Liver (tissue), 9 donors: ENCODE data around the gene KATNB1. TPM values are rescaled to one million over a fixed set of nuclear protein-coding genes. Genes with fewer than 3 reads are reported as not detected.
A peak's percentile ranks its signal among the peaks of the same experiment; 100 is the strongest.

Source experiments
- DNase-seq: peaks from one replicate; pipeline ENCODE4 v3.0.0-alpha.2; 2017; ENCODE audit warnings: low spot score
- H3K27ac ChIP-seq, 2 donors: one replicate each; pipeline ENCODE4 v1.7.0; 2013; ENCODE audit warnings: inconsistent platforms in 2 of 2, low read length in 2 of 2, control low read depth in 1 of 2, low read depth in 1 of 2, mild to moderate bottlenecking in 1 of 2
- H3K27me3 ChIP-seq, 4 donors: one replicate each; pipeline versions ENCODE4 v1.6.1 to v1.7.0; 2013; ENCODE audit warnings: low read length in 3 of 4, inconsistent platforms in 1 of 4, mild to moderate bottlenecking in 1 of 4, moderate library complexity in 1 of 4; ENCODE audit not compliant: control insufficient read depth in 4 of 4, insufficient read depth in 4 of 4
- H3K36me3 ChIP-seq, 4 donors: one replicate each; pipeline versions ENCODE4 v1.6.1 to v1.7.0; 2013; ENCODE audit warnings: low read length in 3 of 4, mild to moderate bottlenecking in 3 of 4, low read depth in 1 of 4, moderate library complexity in 1 of 4; ENCODE audit not compliant: control insufficient read depth in 4 of 4, insufficient read depth in 3 of 4
- H3K4me1 ChIP-seq, 4 donors: one replicate each; pipeline versions ENCODE4 v1.6.1 to v1.7.0; 2013; ENCODE audit warnings: low read length in 3 of 4, mild to moderate bottlenecking in 3 of 4, moderate library complexity in 1 of 4; ENCODE audit not compliant: control insufficient read depth in 4 of 4, insufficient read depth in 4 of 4
- H3K4me3 ChIP-seq, 3 donors: one replicate each; pipeline versions ENCODE4 v1.6.1 to v1.7.0; 2013; ENCODE audit warnings: low read length in 3 of 3, control low read depth in 1 of 3, low read depth in 1 of 3, mild to moderate bottlenecking in 1 of 3
- H3K9ac ChIP-seq, 2 donors: one replicate each; pipeline ENCODE4 v1.7.0; 2013; ENCODE audit warnings: low read length in 2 of 2, mild to moderate bottlenecking in 2 of 2, moderate library complexity in 2 of 2, control low read depth in 1 of 2, low read depth in 1 of 2
- H3K9me3 ChIP-seq, 4 donors: one replicate each; pipeline versions ENCODE4 v1.6.1 to v1.7.0; 2013; ENCODE audit warnings: low read length in 3 of 4; ENCODE audit not compliant: control insufficient read depth in 4 of 4
- ATF3 ChIP-seq: IDR thresholded peaks from 2 replicates; pipeline ENCODE4 v1.6.1; 2016; ENCODE audit warnings: antibody characterized with exemption
- CTCF ChIP-seq: fragments of 150-350 bp; IDR thresholded peaks from 2 replicates; pipeline ENCODE4 v1.5.1; 2017; ENCODE audit warnings: improper control_type of control experiment, low read depth, low read length; ENCODE audit not compliant: missing input control
- EGR1 ChIP-seq, 2 donors: IDR thresholded peaks; 2 replicates each; pipeline ENCODE4 v1.6.1; 2016 to 2018; ENCODE audit warnings: antibody characterized with exemption in 2 of 2, low read depth in 2 of 2
- FOXA1 ChIP-seq: IDR thresholded peaks from 2 replicates; pipeline ENCODE4 v1.6.1; 2016; ENCODE audit warnings: antibody characterized with exemption
- FOXA2 ChIP-seq: IDR thresholded peaks from 2 replicates; pipeline ENCODE4 v1.6.1; 2016; ENCODE audit warnings: antibody characterized with exemption
- GABPA ChIP-seq, 2 donors: IDR thresholded peaks in 1 of 2; conservative IDR thresholded peaks in 1 of 2; 2 replicates each; pipeline ENCODE4 v1.6.1; 2016; ENCODE audit warnings: antibody characterized with exemption in 2 of 2, mild to moderate bottlenecking in 1 of 2, moderate library complexity in 1 of 2
- HNF4A ChIP-seq, 2 donors: conservative IDR thresholded peaks; 2 replicates each; pipeline ENCODE4 v1.6.1; 2016; ENCODE audit warnings: antibody characterized with exemption in 2 of 2, mild to moderate bottlenecking in 2 of 2
- HNF4G ChIP-seq: IDR thresholded peaks from 2 replicates; pipeline ENCODE4 v1.6.1; 2016; ENCODE audit warnings: antibody characterized with exemption
- JUND ChIP-seq, 2 donors: IDR thresholded peaks; 2 replicates each; pipeline ENCODE4 v1.6.1; 2016; ENCODE audit warnings: antibody characterized with exemption in 2 of 2
- MAX ChIP-seq: IDR thresholded peaks from 2 replicates; pipeline ENCODE4 v1.6.1; 2016; ENCODE audit warnings: antibody characterized with exemption
- NR2F2 ChIP-seq: IDR thresholded peaks from 2 replicates; pipeline ENCODE4 v1.6.1; 2016; ENCODE audit warnings: antibody characterized with exemption
- RAD21 ChIP-seq, 2 donors: IDR thresholded peaks; 2 replicates each; pipeline ENCODE4 v1.6.1; 2016; ENCODE audit warnings: antibody characterized with exemption in 2 of 2, mild to moderate bottlenecking in 2 of 2
- REST ChIP-seq: IDR thresholded peaks from 2 replicates; pipeline ENCODE4 v1.6.1; 2016; ENCODE audit warnings: antibody characterized with exemption, mild to moderate bottlenecking
- RXRA ChIP-seq, 2 donors: IDR thresholded peaks; 2 replicates each; pipeline ENCODE4 v1.6.1; 2017 to 2018; ENCODE audit warnings: antibody characterized with exemption in 2 of 2, mild to moderate bottlenecking in 1 of 2
- SP1 ChIP-seq: IDR thresholded peaks from 2 replicates; pipeline ENCODE4 v1.6.1; 2018; ENCODE audit warnings: antibody characterized with exemption, mild to moderate bottlenecking
- TAF1 ChIP-seq: conservative IDR thresholded peaks from 2 replicates; pipeline ENCODE4 v1.6.1; 2016; ENCODE audit warnings: antibody characterized with exemption, mild to moderate bottlenecking
- YY1 ChIP-seq: IDR thresholded peaks from 2 replicates; pipeline ENCODE4 v1.6.1; 2016; ENCODE audit warnings: antibody characterized with exemption, mild to moderate bottlenecking
- ZBTB33 ChIP-seq: IDR thresholded peaks from 2 replicates; pipeline ENCODE4 v1.6.1; 2016; ENCODE audit warnings: antibody characterized with exemption
- WGBS: extraction: QIAGEN DNeasy Blood & Tissue Kit; methylation state at CpG from one replicate; pipeline ENCODE4 v1.1.7; 2013; 5-methylcytosine and 5-hydroxymethylcytosine counted together
- polyA plus RNA-seq, 2 donors: library from polyadenylated mRNA; stranded (reverse) in 1 of 2; unstranded in 1 of 2; fragments of 200-250 nt in 1 of 2; fragments of >200 nt in 1 of 2; fragmentation: Nextera tagmentation in 1 of 2; extraction: Ambion mirVana in 1 of 2; gene quantifications; one replicate each; pipeline versions ENCODE4 v1.2.1 to v1.2.3, GENCODE V29; 2013 to 2015
- total RNA-seq, 2 donors: library from RNA; depleted of rRNA; stranded (reverse); fragments of >200 nt; gene quantifications; one replicate each; pipeline ENCODE4 v1.2.3, GENCODE V29; 2014
- donor health status: healthy.
- donor health status: healthy.
- donor health status: healthy.
- donor health status: healthy.
- donor health status: healthy.

The KATNB1 gene
- total and polyA plus RNA-seq, 4 donors, result 4.5 to 16.4 (median 7.5) TPM

GRCh38 chr16:57707331-57707730 is 28.2 kb upstream of the KATNB1 start (continued):
- no peak for TF ChIP-seq REST
- TF ChIP-seq FOXA1, result no peak
- no peak for TF ChIP-seq FOXA2
- no peak for TF ChIP-seq JUND (IDR thresholded peaks at IDR 0.05)
- TF ChIP-seq HNF4G, result no peak
- TF ChIP-seq RXRA (IDR thresholded peaks at IDR 0.05), result no peak

GRCh38 chr16:57708168-57708567 is 27.4 kb upstream of the KATNB1 start:
- DNase-seq, result no peak
- no peak overlapping the region for H3K4me3 ChIP-seq
- 93% methylated on average over 3 of the region's 3 CpGs for WGBS
- H3K36me3 ChIP-seq, result no peaks in the 10 kb centered on the region
- TF ChIP-seq SP1, result no peak
- H3K9me3 ChIP-seq, result no peaks in the 10 kb centered on the region
- peaks cover 6 to 18% (median 16%) of the 10 kb centered on the region in 4 donors for H3K4me1 ChIP-seq
- H3K27me3 ChIP-seq, result no peaks in the 10 kb centered on the region
- no peak overlapping the region for H3K27ac ChIP-seq
- no peak overlapping the region for H3K9ac ChIP-seq

- DNase-seq, result no peak
- H3K27me3 ChIP-seq, result no peaks in the 10 kb centered on the region
- H3K4me1 ChIP-seq, result peaks cover 0 to 6% (median 3%) of the 10 kb centered on the region in 4 donors
- H3K9ac ChIP-seq, result no peak overlapping the region
- H3K36me3 ChIP-seq, result no peaks in the 10 kb centered on the region
- no peak overlapping the region for H3K4me3 ChIP-seq
- TF ChIP-seq YY1 (no peak), REST (no peak), HNF4G (peak; percentile 14), MAX (no peak), FOXA1 (no peak), GABPA (IDR thresholded peaks at IDR 0.05 in 1 of 2, conservative IDR thresholded peaks at IDR 0.05 in 1 of 2) (no peak), RXRA (IDR thresholded peaks at IDR 0.05) (no peak), ZBTB33 (no peak), EGR1 (IDR thresholded peaks at IDR 0.05; ENCODE audit: low read depth in 2 of 2) (no peak), TAF1 (no peak), RAD21 (IDR thresholded peaks at IDR 0.05) (peak; percentile 22 to 36), JUND (IDR thresholded peaks at IDR 0.05) (peak in 1 of 2 donors; percentile 30), HNF4A (conservative IDR thresholded peaks at IDR 0.05) (peak; percentile 78 to 80), FOXA2 (peak; percentile 51), CTCF (no peak), NR2F2 (no peak), SP1 (peak; percentile 28), ATF3 (peak; percentile 73)
- H3K27ac ChIP-seq, result no peak overlapping the region
- H3K9me3 ChIP-seq, result no peaks in the 10 kb centered on the region
- 38% methylated on average over 3 of the region's 3 CpGs for WGBS
Measured at GRCh38 chr16:57709663-57710062, 25.9 kb upstream of the KATNB1 start.
